GM18873 (cell line): ENCODE data around the gene POLR2F.
"Not testable (repeated sequence)": the region's sequence is repeated elsewhere in the genome, so short reads cannot be mapped to it uniquely, and the experiment has no call there.

ENCODE experiments used
- ATAC-seq: cut with Tn5 transposase; IDR thresholded peaks from one replicate; pipeline ENCODE4 v1.9.1; 2021; ENCODE audit warnings: mild to moderate bottlenecking, moderate library complexity, moderate number of reproducible peaks; ENCODE audit not compliant: unreplicated experiment, low FRiP score

Gene POLR2F

DNA sequence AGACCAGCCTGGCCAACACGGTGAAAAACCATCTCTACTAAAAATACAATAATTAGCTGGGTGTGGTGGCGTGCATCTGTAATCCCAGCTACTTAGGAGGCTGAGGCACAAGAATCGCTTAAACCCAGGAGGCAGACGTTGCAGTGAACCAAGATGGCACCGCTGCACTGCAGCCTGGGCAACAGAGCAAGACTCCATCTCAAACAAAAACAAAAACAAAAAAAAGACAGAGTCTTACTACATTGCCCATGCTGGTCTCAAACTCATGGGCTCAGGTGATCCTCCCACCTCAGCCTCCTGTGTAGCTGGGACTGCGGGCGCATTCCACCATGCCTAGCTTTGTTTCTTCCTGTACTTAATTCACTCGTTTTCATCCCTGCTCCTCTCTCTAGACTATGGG is 22.5 kb downstream of the POLR2F start:
- ATAC-seq = not testable (repeated sequence)

DNA sequence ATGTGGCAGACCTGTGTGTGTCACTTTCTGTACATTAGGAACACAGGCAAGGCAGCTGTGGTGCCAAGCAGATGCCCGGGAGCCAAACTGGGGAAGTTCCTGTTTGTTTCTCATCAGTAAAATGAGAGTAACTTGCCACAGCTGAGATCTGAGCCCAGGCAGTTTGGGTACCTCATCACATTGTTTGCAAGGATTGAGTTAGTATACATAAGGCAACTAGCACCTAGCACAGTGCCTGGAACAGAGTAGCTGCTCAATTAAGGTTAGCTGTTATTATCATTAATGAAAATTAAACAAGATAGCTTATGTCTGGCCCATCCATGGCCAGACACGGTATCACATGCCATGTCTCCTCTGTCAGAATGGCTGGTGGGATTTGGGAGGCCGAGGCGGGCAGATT is 23.0 kb downstream of the POLR2F start:
- no peak for ATAC-seq

GRCh38 chr22:37979782-37980181 is 26.3 kb downstream of the POLR2F start:
- no peak for ATAC-seq

- ATAC-seq = no peak
These were observed 27.9 kb downstream of the POLR2F start for GRCh38 chr22:37981282-37982011.

- ATAC-seq = no peak
These were observed 28.8 kb downstream of the POLR2F start for GRCh38 chr22:37982151-37982785.

DNA sequence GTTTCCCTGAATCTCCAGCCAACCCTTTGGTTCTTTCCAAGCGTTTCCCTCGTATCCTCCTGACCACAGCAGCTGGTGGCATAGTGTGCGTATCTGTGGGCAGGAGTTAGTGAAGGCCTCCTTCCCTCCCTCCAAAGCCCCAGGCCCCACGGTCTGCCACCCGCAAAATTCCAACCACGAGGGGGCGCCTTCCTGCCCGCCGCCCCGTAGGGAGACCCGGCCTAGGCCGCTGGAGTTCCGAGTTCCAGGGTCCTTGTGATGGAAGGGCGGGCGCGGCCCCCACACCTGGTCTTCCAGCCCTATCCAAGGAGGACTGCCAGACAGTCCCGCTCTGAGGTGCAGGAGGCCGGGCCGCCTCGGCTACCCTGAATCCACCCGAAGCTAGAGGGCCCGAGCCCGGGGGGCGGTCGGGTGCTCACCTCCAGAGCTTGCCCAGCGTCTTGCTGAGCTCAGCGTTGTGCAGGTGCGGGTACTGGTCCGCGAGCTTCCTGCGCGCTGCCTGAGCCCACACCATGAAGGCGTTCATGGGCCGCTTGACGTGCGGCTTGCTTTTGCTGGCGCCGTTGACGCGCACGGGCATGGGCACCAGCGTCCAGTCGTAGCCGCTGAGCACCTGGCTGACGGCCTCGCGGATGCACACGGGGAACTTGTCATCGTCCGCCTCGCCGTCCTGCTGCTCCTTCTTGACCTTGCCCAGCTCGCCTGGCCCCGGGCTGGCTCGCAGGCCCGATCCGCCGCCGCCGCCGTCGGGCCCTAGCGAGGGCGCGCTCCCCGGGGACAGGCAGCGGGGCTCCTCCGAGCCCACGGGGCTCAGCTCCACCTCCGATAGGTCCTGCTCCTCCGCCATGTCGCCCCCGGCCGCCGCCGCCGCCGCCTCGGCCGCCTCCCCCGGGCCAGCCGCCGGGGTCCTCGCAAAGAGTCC is 29.7 kb downstream of the POLR2F start:
- ATAC-seq = no peak

- no peak for ATAC-seq
These were observed 30.6 kb downstream of the POLR2F start, which contains the start of gene SOX10 for GRCh38 chr22:37983860-37984791. Gene SOX10, minus strand, starts transcription at chr22:37984555. Its CDS starts 771 bp downstream, at chr22:37983784.

- ATAC-seq = no peak
These were observed 31.6 kb downstream of the POLR2F start for GRCh38 chr22:37985050-37985585.

DNA sequence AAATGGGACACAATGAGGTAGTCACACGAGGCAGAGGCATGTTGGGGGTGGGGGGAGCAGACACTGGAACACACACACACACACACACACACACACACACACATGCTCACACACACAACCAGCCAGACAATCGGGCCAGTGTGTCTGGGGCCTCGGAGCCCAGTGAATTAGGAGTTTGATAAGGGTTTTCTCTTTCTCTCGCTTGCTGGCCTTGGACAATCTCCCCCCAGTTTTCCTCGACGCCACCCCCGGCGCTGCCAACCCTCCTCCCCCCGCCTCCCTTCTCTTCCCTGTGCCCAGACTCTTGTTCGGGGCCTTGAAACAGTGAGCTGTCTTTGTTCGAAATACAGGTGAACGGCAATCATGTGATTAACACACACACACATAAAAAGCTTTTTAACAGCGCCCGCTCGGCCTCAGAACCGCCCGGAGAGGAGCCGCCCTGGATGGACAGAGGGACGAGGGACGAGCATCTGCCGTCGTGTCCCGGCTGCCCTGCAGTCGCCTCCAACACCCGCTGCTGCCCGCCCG is 32.3 kb downstream of the POLR2F start:
- ATAC-seq = no peak

- ATAC-seq = no peak
These were observed 32.9 kb downstream of the POLR2F start for GRCh38 chr22:37986371-37986770.

- no peak for ATAC-seq
These were observed 35.9 kb downstream of the POLR2F start for GRCh38 chr22:37989146-37990045.

DNA sequence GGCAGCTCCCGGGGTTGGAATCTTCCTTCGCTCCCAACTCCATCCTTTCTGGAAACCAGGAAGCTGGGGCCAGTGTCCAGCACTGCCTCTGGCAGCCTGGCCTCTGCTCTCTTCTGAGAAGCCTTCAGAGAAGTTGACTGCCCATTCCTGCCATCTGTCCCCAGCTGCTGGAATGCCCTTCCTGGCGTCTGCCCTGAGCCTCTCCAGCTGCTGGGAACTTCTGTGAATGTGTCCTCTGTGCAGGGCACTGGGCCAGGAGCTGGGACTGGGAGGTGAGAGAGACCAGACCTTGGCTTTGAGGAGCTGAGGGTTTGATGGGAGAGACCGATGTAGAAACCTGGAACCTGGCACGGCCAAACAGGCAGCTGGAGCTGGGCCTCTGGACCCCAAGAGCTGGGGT is 36.8 kb downstream of the POLR2F start:
- no peak for ATAC-seq

DNA sequence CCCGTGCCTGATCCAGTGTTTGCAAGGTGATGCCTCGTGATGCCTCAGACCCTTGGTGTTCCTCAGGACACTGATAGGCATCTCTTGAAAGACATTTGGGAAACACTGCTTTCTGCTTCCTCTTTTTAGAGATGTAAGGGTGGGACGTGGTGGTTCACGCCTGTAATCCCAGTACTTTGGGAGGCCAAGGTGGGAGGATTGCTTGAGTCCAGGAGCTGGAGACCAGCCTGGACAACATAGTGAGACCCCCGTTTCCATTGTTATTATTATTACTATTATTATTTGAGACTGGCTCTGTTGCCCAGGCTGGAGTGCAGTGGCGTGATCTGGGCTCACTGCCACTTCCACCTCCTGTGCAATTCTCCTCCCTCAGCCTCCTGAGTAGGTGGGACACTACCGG is 37.4 kb downstream of the POLR2F start:
- no peak for ATAC-seq

- no peak for ATAC-seq
These were observed 38.4 kb downstream of the POLR2F start for GRCh38 chr22:37991731-37992442.

DNA sequence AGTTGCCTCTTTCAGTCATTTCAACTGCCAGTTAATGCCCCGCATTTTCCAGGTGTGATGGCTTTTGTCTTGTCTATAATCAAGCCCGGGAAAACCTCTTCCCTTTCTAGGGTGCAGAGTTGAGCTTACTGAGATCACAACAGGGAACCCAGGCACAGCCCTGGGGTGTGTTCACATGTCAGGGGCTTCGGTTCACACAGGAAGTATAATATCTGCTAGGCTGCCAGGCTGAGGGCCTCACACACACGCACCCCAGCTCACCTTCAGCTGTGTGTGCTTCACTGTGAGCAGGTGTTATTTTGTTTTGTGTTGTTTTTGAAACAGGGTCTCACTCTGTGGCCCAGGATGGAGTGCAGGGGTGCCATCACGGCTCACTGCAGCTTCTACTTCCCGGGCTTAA is 40.5 kb downstream of the POLR2F start:
- ATAC-seq = no peak

GRCh38 chr22:37994982-37995381 is 41.5 kb downstream of the POLR2F start:
- ATAC-seq = no peak

DNA sequence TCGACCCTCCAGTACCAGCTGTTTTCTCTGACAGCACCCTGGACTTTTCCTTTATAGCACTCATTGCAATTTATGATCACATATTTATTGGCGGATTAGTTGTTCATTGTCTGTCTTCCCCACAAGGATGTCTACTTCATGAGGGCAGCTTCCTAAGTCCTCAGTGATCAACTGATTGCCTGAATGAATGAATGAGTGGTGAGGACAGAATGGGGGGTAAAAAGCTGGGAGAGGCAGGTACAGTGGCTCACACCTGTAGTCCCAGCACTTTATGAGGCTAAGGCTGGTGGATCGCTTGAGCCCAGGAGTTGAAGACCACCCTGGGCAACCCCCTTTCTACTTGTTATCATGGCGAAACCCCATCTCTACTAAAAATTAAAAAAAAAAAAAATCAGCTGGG is 42.0 kb downstream of the POLR2F start:
- ATAC-seq = no peak

DNA sequence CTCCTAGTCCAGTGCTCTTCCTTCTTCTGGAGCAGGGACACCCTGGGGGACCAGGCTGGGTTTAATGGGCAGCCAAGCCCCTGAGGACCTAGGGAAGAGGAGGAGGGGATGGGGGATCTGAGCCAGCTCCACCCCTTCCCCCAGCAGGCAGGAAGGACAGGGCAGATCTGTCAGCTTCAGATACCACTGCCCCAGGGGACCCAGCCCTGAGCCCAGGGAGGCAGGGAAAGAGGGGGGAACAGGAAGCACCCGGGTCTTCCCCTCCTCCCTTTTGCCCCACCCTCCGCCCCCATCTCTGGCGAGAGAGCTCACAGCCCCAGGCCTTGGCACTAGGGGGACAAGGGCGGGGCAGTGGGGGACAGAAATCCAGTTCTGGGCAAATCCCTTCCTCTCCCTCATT is 42.6 kb downstream of the POLR2F start:
- no peak for ATAC-seq
